Stimulated activated CD4-positive, alpha-beta T cell treated with anti-CD3 and anti-CD28 coated beads, Interleukin-2, amount 100 ng/mL, for 48 hours (primary cell): ENCODE data around the gene HSPB2.
"Not testable (repeated sequence)": the region's sequence is repeated elsewhere in the genome, so short reads cannot be mapped to it uniquely, and the experiment has no call there.

Source experiments
- DNase-seq, 2 donors: peaks; one replicate each; pipeline ENCODE4 v3.0.0-alpha.2; 2020

The HSPB2 gene

GRCh38 chr11:111912535-111912934, at the start of gene HSPB2:
TSS of gene HSPB2 (plus strand) at chr11:111912734. CDS start at chr11:111912830, 96 bp downstream.
- no peak for DNase-seq

- DNase-seq: no peak
These were observed 42.4 kb upstream of the HSPB2 start for GRCh38 chr11:111870113-111870512.

- DNase-seq: no peak
These were observed 42.0 kb upstream of the HSPB2 start for GRCh38 chr11:111870522-111870885.

- peak; percentile 90 to 93 for DNase-seq
These were observed 41.4 kb upstream of the HSPB2 start, which contains the start of gene ALG9 for GRCh38 chr11:111870886-111871692. TSS of gene ALG9 (minus strand) at chr11:111871581. CDS start at chr11:111871482, 99 bp downstream.

- DNase-seq: no peak
These were observed 40.8 kb upstream of the HSPB2 start for GRCh38 chr11:111871693-111872161.

GRCh38 chr11:111878385-111878848, 34.1 kb upstream of the HSPB2 start:
- no peak for DNase-seq

GRCh38 chr11:111878849-111879636, 33.5 kb upstream of the HSPB2 start, which contains the start of the genes CFAP68 and FDXACB1:
TSS of gene CFAP68 (plus strand) at chr11:111879541. CDS start at chr11:111879561, 20 bp downstream.
TSS of gene FDXACB1 (minus strand) at chr11:111879165. CDS start at chr11:111879132, 33 bp downstream.
- DNase-seq: peak; percentile 90 to 94

GRCh38 chr11:111879637-111879960, 32.9 kb upstream of the HSPB2 start:
- no peak for DNase-seq

GRCh38 chr11:111882202-111882601, 30.3 kb upstream of the HSPB2 start:
- no peak for DNase-seq

- not testable (repeated sequence) for DNase-seq
These were observed 27.5 kb upstream of the HSPB2 start for GRCh38 chr11:111885053-111885452.

GRCh38 chr11:111886032-111886431, 26.5 kb upstream of the HSPB2 start:
- DNase-seq: no peak

- DNase-seq: no peak
These were observed 25.7 kb upstream of the HSPB2 start for GRCh38 chr11:111886844-111887243.

- no peak for DNase-seq
These were observed 7.1 kb upstream of the HSPB2 start for GRCh38 chr11:111905411-111905810.

GRCh38 chr11:111906680-111907079, 5.9 kb upstream of the HSPB2 start:
- DNase-seq: no peak

- no peak for DNase-seq
These were observed 3.8 kb upstream of the HSPB2 start for GRCh38 chr11:111908639-111909305.

- no peak for DNase-seq
These were observed 3.2 kb upstream of the HSPB2 start for GRCh38 chr11:111909378-111909777.

- no peak for DNase-seq
These were observed 1.6 kb upstream of the HSPB2 start for GRCh38 chr11:111910676-111911562.

- DNase-seq: no peak
These were observed 752 bp upstream of the HSPB2 start, which contains the start of gene CRYAB for GRCh38 chr11:111911563-111912401. TSS of gene CRYAB (minus strand) at chr11:111911770. CDS start at chr11:111911724, 46 bp downstream.

- DNase-seq: no peak
These were observed 712 bp downstream of the HSPB2 start for GRCh38 chr11:111913031-111913861.

GRCh38 chr11:111913997-111914396, 1.5 kb downstream of the HSPB2 start:
- DNase-seq: no peak
